Inflammatory macrophage treated with lipopolysaccharide for 1 hour (primary cell): ENCODE results near the gene CYB5D1.
A peak's percentile ranks its signal among the peaks of the same experiment; 100 is the strongest.
"Not testable (repeated sequence)": the region's sequence is repeated elsewhere in the genome, so short reads cannot be mapped to it uniquely, and the experiment has no call there.

Experiments
- DNase-seq, 2 donors: peaks; one replicate each; pipeline ENCODE4 v3.0.0-alpha.2; 2020 to 2022

The CYB5D1 gene, protein sequence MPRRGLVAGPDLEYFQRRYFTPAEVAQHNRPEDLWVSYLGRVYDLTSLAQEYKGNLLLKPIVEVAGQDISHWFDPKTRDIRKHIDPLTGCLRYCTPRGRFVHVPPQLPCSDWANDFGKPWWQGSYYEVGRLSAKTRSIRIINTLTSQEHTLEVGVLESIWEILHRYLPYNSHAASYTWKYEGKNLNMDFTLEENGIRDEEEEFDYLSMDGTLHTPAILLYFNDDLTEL

DNA sequence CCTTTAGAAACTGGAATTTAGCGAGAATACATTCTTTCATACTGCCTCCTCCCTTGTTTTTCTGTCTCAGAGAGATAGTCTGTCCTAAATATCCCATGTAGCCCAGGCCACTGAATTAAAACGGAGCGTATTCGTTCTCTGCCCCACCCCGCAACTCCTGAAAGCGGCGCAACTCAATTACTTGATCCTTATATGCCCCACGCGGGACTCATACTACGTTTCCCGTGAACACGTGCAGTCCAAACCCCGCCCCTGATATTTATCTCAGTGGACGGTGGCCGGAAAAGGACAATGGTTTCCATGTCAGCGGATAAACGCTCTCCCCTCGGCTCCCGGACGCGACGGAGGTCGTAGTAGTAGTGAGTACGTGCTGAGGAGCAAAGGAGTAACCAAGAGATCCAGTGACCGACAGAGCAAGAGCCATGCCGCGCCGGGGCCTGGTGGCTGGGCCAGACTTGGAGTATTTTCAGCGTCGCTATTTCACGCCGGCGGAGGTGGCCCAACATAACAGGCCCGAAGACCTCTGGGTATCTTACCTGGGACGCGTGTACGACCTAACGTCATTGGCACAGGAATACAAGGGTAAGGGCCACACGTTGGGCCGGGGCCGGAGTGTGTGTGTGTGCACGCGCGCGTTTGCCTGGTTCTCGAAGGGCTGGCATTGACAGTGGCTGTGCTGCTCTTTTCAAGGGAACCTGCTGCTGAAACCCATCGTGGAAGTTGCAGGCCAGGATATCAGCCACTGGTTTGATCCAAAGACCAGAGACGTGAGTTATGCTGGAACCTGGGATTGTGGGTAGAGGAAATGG lies at the start of gene CYB5D1:
Gene CYB5D1 (plus strand): TSS at position 291 of the 809 bp plus-strand sequence. CDS start 132 bp downstream, at position 423.
- peak; percentile 78 to 92 for DNase-seq

GRCh38 chr17:7809086-7809790 lies 48.6 kb upstream of the CYB5D1 start:
- DNase-seq, result no peak

DNA sequence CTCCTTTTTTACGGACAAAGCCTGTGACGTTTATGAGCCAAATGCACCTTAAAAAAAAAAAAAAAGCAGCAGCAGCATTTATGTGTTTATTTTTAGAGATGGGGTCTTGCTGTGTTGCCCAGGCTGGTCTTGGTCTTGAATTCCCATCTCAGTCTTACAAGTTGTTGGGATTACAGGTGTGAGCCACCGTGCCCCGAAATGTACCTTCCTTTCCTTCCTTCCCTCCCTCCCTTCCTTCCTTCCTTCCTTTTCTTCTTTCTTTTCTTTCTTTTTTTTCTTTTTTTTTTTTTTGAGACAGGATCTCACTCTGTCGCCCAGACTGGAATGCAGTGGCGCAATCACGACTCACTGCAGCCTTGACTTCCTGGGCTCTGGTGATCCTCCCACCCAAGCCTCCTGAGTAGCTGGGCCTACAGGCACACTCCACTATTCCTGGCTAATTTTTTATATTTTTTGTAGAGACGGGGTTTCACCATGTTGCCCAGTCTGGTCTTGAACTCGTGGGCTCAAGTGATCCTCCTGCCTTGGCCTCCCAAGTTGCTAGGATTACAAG lies 47.9 kb upstream of the CYB5D1 start:
- DNase-seq, result not testable (repeated sequence)

DNA sequence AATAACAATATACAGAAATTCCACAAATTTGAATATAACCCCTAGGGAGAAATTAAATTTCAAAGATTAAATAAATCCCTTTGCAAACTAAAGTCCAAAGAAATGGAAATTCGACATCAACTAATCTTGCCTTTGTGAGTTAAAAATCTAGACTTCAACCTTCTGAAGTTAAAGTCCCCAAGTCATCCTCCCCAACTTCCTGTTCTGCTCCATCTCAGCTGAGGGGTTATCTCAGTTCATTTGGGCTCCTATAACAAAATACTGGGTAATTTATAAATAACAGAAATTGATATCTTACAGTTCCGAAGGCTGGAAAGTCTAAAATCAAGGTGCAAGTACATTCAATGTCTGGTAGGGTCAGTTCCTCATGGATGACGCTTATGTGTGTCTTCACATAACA lies 46.6 kb upstream of the CYB5D1 start:
- no peak for DNase-seq

DNA sequence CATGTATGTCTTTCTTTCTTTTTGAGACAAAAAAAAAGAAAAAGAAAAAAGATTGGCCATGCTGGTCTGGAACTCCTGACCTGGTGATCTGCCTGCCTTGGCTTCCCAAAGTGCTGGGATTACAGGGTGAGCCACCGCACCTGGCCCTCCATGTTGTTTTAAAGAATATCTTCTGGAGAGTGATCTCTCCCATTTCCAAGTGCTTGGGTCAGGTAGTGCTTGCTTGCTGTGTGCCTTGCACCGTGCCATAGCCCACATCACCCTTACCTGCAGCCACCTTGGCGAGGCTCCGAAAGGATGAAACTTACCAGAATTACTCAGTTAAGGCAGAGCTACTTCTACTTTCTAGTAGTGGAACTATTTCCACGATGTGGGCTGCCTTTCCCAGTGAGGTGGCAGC lies 42.8 kb upstream of the CYB5D1 start:
- DNase-seq, result no peak

DNA sequence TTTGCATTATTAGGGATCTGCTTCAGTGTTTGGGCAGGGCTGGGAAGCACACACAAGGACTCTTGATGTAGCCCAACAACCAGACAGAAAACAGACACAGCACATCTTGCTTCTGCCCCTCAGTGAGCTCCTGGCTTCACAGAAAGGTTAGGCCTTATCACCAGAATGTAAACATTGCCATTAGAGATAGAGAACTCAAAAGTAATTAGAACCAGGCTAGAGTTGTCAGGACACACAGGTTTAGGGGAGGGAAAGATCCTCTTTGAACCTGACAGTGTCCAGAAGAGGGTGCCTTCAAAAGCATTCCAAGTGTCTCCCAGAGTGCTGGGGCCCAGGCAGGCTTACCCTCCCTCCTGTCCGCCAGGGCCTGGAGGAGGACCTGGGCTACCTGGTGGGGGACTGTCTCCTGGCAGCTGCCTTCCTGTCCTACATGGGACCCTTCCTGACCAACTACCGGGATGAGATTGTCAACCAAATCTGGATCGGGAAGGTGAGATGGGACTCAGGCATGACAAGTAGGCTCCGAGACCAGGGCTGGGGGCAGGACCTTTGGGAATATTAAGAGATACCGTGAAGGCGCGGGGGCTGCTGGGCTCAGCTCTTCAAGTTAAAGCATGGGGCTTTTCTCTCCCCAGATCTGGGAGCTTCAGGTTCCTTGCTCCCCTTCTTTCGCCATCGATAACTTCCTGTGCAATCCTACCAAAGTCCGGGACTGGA lies 40.7 kb upstream of the CYB5D1 start:
- DNase-seq, result no peak

DNA sequence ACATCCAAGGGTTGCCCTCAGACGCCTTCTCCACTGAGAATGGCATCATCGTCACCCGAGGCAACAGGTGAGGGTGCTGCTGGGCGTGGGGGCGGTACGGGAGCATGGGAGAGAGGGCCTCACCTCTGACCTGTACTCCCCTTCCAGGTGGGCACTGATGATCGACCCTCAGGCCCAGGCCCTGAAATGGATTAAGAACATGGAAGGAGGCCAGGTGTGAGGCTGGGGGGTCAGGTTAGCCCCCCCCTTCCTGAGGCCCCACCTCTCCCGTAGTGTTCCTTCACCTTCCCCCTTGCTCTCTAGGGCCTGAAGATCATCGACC lies 40.2 kb upstream of the CYB5D1 start:
- no peak for DNase-seq

GRCh38 chr17:7818026-7818425 lies 39.8 kb upstream of the CYB5D1 start:
- no peak for DNase-seq

DNA sequence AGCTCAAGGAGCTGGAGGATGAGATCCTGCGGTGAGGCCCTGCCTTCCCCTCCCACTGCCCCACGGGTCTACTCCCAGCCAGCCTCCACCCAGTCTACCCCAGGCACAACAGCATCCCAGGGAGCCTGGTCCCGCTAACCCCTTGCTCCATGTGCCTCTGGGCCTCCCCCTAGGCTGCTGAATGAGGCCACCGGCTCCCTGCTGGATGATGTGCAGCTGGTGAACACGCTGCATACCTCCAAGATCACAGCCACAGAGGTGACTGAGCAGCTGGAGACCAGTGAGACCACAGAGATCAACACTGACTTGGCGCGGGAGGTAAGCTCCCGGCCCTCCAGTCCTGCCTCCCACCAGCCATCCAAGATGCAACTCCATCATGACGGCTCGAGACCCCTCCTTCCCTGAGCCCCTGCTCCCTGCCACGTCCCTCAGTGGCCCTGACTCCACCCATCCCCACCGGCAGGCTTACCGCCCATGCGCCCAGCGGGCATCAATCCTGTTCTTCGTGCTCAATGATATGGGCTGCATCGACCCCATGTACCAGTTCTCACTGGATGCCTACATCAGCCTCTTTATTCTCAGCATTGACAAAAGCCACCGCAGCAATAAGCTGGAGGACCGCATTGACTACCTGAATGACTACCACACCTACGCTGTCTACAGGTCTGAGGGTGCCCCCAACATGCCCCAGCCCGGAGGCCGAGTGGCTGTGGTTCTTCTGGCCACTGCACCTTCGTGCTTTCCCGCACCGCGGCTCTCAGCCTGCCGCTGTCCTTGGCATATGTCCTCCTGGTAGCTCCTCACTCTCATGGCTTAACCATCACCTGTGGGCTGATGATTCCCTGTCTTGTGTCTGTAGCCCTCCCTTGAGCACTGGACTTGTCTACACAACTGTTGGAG lies 38.8 kb upstream of the CYB5D1 start:
- DNase-seq, result no peak

DNA sequence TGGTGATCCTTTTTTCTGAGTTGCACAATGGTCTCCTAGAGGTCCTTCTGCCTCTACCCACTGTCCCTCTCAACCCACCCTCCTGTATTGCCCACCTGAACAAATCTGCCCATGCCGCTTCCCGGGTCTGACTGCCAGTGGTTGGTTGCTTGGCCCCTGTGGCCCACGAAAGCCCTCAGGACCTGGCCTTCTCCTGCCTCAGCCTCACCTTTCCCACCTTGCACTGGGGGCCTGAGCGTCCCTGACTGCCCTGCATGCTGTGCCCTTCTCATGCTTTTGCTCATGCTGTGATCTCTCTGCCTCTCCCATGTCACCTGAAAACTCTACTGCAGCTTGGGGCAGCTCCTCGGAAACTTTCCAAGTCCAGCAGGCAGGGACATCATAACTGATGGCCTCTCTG lies 37.6 kb upstream of the CYB5D1 start:
- no peak for DNase-seq

DNA sequence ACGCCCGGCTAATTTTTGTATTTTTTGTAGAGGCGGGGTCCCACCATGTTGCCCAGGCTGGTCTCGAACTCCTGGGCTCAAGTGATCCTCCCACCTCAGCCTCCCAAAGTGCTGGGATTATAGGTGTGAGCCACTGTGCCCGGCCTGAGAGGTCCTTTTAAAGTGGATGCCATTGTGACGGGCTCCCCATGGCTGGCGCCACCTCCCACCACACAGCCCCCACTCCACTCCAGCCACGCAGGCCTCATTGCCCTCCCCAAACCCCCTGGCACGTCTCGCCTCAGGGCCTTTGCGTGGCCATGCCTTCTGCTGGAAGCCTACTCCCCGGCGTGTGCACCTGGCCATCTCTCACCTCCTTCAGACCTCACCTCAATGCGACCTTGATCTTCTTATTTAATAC lies 35.7 kb upstream of the CYB5D1 start:
- no peak for DNase-seq

GRCh38 chr17:7823581-7824001 lies 34.2 kb upstream of the CYB5D1 start:
- no peak for DNase-seq

- DNase-seq, result no peak
Measured at GRCh38 chr17:7824021-7824924, 33.5 kb upstream of the CYB5D1 start.

GRCh38 chr17:7825206-7825990 lies 32.4 kb upstream of the CYB5D1 start:
- DNase-seq, result peak; percentile 29 to 37

DNA sequence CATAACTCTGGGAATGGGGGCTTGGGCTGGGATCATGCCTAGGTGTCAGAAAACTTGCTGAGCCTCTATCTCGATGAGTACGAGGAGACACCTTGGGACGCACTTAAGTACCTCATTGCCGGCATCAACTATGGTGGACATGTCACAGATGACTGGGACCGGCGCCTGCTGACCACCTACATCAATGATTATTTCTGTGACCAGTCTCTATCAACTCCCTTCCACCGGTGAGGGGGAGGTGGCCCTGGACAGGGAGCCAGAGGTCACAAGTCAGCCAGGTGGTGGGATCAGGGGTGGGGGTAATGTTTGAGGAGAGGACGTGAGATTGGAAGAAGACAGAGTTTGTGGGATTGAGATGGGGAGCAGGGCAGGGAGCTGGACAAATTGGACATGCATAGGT lies 27.2 kb upstream of the CYB5D1 start:
- no peak for DNase-seq

DNA sequence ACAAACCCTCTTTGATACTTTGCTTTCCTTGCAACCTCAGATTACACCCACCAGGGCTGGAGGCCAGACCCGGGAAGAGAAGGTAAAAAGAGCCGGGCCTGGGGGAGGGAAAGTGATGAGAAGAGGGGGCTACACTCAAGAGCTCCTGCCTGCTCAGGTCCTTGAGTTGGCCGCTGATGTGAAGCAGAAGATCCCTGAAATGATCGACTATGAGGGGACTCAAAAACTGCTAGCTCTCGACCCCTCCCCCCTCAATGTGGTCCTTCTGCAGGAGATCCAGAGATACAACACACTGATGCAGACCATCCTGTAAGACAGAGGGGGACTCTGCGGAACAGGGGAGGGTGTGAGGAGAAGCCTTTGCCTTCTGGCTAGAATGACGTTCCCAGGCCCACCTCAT lies 26.6 kb upstream of the CYB5D1 start:
- no peak for DNase-seq

- DNase-seq, result no peak
Measured at GRCh38 chr17:7832431-7832830, 25.4 kb upstream of the CYB5D1 start.

- DNase-seq, result no peak
Measured at GRCh38 chr17:7833011-7833794, 24.6 kb upstream of the CYB5D1 start.
